GM12892 (cell line): Measurements from ENCODE around the gene ZRANB2.

ENCODE experiments used
- POLR2A ChIP-seq: IDR thresholded peaks from 2 replicates; pipeline ENCODE4 v1.6.1; 2011; ENCODE audit warnings: low read depth, low read length, control low read depth
- POLR2AphosphoS5 ChIP-seq: IDR thresholded peaks from 2 replicates; pipeline ENCODE4 v1.6.1; 2011; ENCODE audit warnings: low read depth, low read length, control low read depth
- TAF1 ChIP-seq: IDR thresholded peaks from 2 replicates; pipeline ENCODE4 v1.6.1; 2011; ENCODE audit warnings: low read depth, mild to moderate bottlenecking, control low read depth, low read length, borderline replicate concordance

DNA sequence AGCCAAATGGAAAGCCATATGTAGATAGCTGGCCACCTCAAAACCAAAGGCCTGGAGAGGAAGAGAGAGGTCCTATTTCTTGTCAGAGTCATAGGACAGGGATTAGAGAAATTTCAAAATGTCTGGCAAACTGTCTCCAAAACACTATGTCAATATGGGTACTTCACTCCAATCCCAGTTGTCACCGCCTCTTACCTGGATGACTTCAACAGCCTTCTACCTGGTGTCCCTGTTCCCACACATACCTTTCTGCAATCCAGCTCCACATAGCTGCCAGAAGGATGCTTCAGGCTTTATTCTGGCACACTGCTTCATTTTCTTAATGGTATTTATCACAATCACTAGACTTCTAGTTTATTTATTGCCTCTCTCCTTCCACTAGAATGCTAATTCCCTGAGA is 47.7 kb downstream of the ZRANB2 start:
- TF ChIP-seq POLR2A (no peak), TAF1 (no peak), POLR2AphosphoS5 (no peak)
